CD4-positive, alpha-beta memory T cell (primary cell): ENCODE measurements around the gene FAM204A. TPM values are rescaled to one million over a fixed set of nuclear protein-coding genes. Genes with fewer than 3 reads are reported as not detected.

Source experiments
- CTCF ChIA-PET: fragments of 350-600 bp; sonication (Branson Sonifier 250); formaldehyde crosslinking; loops from one replicate; lab custom pipeline; 2021; ENCODE audit warnings: inconsistent platforms; ENCODE audit not compliant: partially characterized antibody; lab: Charles Lee
- POLR2A ChIA-PET: fragments of 350-600 bp; sonication (Branson Sonifier 250); formaldehyde crosslinking; loops from one replicate; lab custom pipeline; 2021; ENCODE audit not compliant: partially characterized antibody; lab: Charles Lee
- DNase-seq, 5 donors: peaks; one replicate each; pipeline versions ENCODE4 v3.0.0 to v3.0.0-alpha.2; 2020 to 2022; ENCODE audit warnings: mixed read lengths in 1 of 5
- H3K27ac ChIP-seq: one replicate; pipeline ENCODE4 v1.7.0; 2013; ENCODE audit warnings: low read depth, low read length
- H3K27me3 ChIP-seq: 2 replicates; pipeline ENCODE4 v1.7.0; 2013; ENCODE audit warnings: mild to moderate bottlenecking, low read length, moderate library complexity; ENCODE audit not compliant: insufficient read depth
- H3K36me3 ChIP-seq: 2 replicates; pipeline ENCODE4 v1.7.0; 2013; ENCODE audit warnings: mild to moderate bottlenecking, low read length, moderate library complexity; ENCODE audit not compliant: insufficient read depth
- H3K4me1 ChIP-seq: 2 replicates; pipeline ENCODE4 v1.7.0; 2013; ENCODE audit warnings: mild to moderate bottlenecking, low read length, moderate library complexity; ENCODE audit not compliant: insufficient read depth
- H3K4me3 ChIP-seq, 2 donors: one replicate each; pipeline ENCODE4 v1.7.0; 2013; ENCODE audit warnings: low read length in 2 of 2, mild to moderate bottlenecking in 1 of 2
- H3K9me3 ChIP-seq, 2 donors: one replicate each; pipeline ENCODE4 v1.7.0; 2013; ENCODE audit warnings: low read length in 2 of 2, control low read depth in 1 of 2; ENCODE audit not compliant: control insufficient read depth in 1 of 2
- H3K27ac Mint-ChIP-seq, 7 donors: one replicate each; pipeline ENCODE4 v1.8.0; 2020 to 2021; ENCODE audit warnings: mixed read lengths in 7 of 7, mild to moderate bottlenecking in 6 of 7, inconsistent platforms in 3 of 7, moderate library complexity in 3 of 7
- H3K27me3 Mint-ChIP-seq, 2 donors: one replicate each; pipeline ENCODE4 v1.8.0; 2020 to 2021; ENCODE audit warnings: mixed read lengths in 2 of 2
- H3K36me3 Mint-ChIP-seq, 2 donors: one replicate each; pipeline ENCODE4 v1.8.0; 2020 to 2021; ENCODE audit warnings: mixed read lengths in 2 of 2, inconsistent platforms in 1 of 2, mild to moderate bottlenecking in 1 of 2
- H3K4me1 Mint-ChIP-seq, 4 donors: one replicate each; pipeline ENCODE4 v1.8.0; 2020 to 2021; ENCODE audit warnings: mixed read lengths in 4 of 4, mild to moderate bottlenecking in 1 of 4
- H3K4me3 Mint-ChIP-seq, 8 donors: one replicate each; pipeline ENCODE4 v1.8.0; 2020 to 2021; ENCODE audit warnings: mixed read lengths in 8 of 8, mild to moderate bottlenecking in 7 of 8, moderate library complexity in 6 of 8, inconsistent platforms in 3 of 8
- H3K9me3 Mint-ChIP-seq, 8 donors: one replicate each; pipeline ENCODE4 v1.8.0; 2020 to 2021; ENCODE audit warnings: mixed read lengths in 8 of 8, mild to moderate bottlenecking in 5 of 8, inconsistent platforms in 3 of 8, moderate library complexity in 1 of 8
- intact Hi-C: fragments of 100-400 bp; cut with micrococcal nuclease; formaldehyde crosslinking; loops from one replicate; pipeline ENCODE4 v1.15.1; 2023
- polyA plus RNA-seq, 2 donors: library from polyadenylated mRNA; unstranded; fragments of 300-500 nt; fragmentation: Illumina TruSeq; gene quantifications; one replicate each; pipeline ENCODE4 v1.2.3, GENCODE V29; 2021
- total RNA-seq, 2 experiments: library from RNA; stranded (reverse); gene quantifications; one replicate each; pipeline ENCODE4 v1.2.3, GENCODE V29; 2021

Gene FAM204A
- total and polyA plus RNA-seq, 4 experiments from 2014 or later, result 64.3 to 205 (median 86.9) TPM

- Mint-ChIP-seq H3K27ac (no peak overlapping the region), H3K4me3 (no peak overlapping the region)
Measured at GRCh38 chr10:118251791-118252190, 90.3 kb downstream of the FAM204A start.

GRCh38 chr10:118249714-118250113, 92.4 kb downstream of the FAM204A start:
- DNase-seq, result no peak
- H3K36me3 ChIP-seq, result no peaks in the 10 kb centered on the region
- no peak overlapping the region for H3K4me3 ChIP-seq
- peaks cover 24% of the 10 kb centered on the region for H3K27me3 ChIP-seq
- ChIA-PET CTCF (interaction anchor here (1.4 kb wide), 1 partner anchor 9 kb away, joined by 5 read pairs; no protein-coding TSS in a partner anchor), POLR2A (no interaction called here)
- H3K4me1 Mint-ChIP-seq, result peaks cover 0 to 4% (median 0%) of the 10 kb centered on the region in 4 donors
- H3K27me3 Mint-ChIP-seq, result peaks cover 39 to 49% of the 10 kb centered on the region in 2 donors
- no peaks in the 10 kb centered on the region for H3K36me3 Mint-ChIP-seq
- no peak overlapping the region for H3K4me3 Mint-ChIP-seq
- H3K9me3 Mint-ChIP-seq, result no peaks in the 10 kb centered on the region
- intact Hi-C loops, result no loop called here
- H3K27ac Mint-ChIP-seq, result no peak overlapping the region
- no peak overlapping the region for H3K27ac ChIP-seq
- no peaks in the 10 kb centered on the region for H3K9me3 ChIP-seq
- H3K4me1 ChIP-seq, result no peaks in the 10 kb centered on the region

More at GRCh38 chr10:118251791-118252190, 90.3 kb downstream of the FAM204A start:
- intact Hi-C loops, result no loop called here
- Histone ChIP-seq H3K4me1 (no peaks in the 10 kb centered on the region), H3K9me3 (no peaks in the 10 kb centered on the region), H3K4me3 (no peak overlapping the region), H3K27ac (no peak overlapping the region), H3K36me3 (no peaks in the 10 kb centered on the region), H3K27me3 (peaks cover 12% of the 10 kb centered on the region)
- peaks cover 27 to 39% of the 10 kb centered on the region in 2 donors for H3K27me3 Mint-ChIP-seq
- ChIA-PET CTCF (interaction anchor here (0.9 kb wide), 1 partner anchor 11 kb away, joined by 3 read pairs; no protein-coding TSS in a partner anchor), POLR2A (no interaction called here)
- H3K9me3 Mint-ChIP-seq, result no peaks in the 10 kb centered on the region
- DNase-seq, result no peak
- H3K36me3 Mint-ChIP-seq, result no peaks in the 10 kb centered on the region
- peaks cover 0 to 4% (median 0%) of the 10 kb centered on the region in 4 donors for H3K4me1 Mint-ChIP-seq
